Measurements from ENCODE around the gene TMEM253.

The TMEM253 gene

GRCh38 chr14:21071225-21072030 is 29.4 kb upstream of the TMEM253 start:
- DNase-seq (ENCODE audit: low spot score): peak; percentile 96

GRCh38 chr14:21072031-21072473 is 28.8 kb upstream of the TMEM253 start:
- DNase-seq (ENCODE audit: low spot score): no peak

- no peak for DNase-seq (ENCODE audit: low spot score)
Measured at GRCh38 chr14:21072781-21073339, 28.0 kb upstream of the TMEM253 start.

GRCh38 chr14:21073921-21074320 is 26.9 kb upstream of the TMEM253 start:
- no peak for DNase-seq (ENCODE audit: low spot score)

GRCh38 chr14:21074398-21075272 is 26.2 kb upstream of the TMEM253 start:
- no peak for DNase-seq (ENCODE audit: low spot score)

- DNase-seq (ENCODE audit: low spot score): no peak
Measured at GRCh38 chr14:21075719-21076437, 25.0 kb upstream of the TMEM253 start.

- no peak for DNase-seq (ENCODE audit: low spot score)
Measured at GRCh38 chr14:21077672-21078071, 23.2 kb upstream of the TMEM253 start.

GRCh38 chr14:21078287-21078686 is 22.6 kb upstream of the TMEM253 start:
- no peak for DNase-seq (ENCODE audit: low spot score)

- no peak for DNase-seq (ENCODE audit: low spot score)
Measured at GRCh38 chr14:21078726-21079125, 22.1 kb upstream of the TMEM253 start.

GRCh38 chr14:21081521-21082142 is 19.2 kb upstream of the TMEM253 start:
- peak; percentile 53 for DNase-seq (ENCODE audit: low spot score)

GRCh38 chr14:21083565-21084325 is 17.1 kb upstream of the TMEM253 start:
- peak; percentile 53 for DNase-seq (ENCODE audit: low spot score)

GRCh38 chr14:21084396-21084795 is 16.5 kb upstream of the TMEM253 start:
- no peak for DNase-seq (ENCODE audit: low spot score)

GRCh38 chr14:21084998-21085853 is 15.6 kb upstream of the TMEM253 start:
- no peak for DNase-seq (ENCODE audit: low spot score)

GRCh38 chr14:21086908-21087293 is 14.0 kb upstream of the TMEM253 start:
- no peak for DNase-seq (ENCODE audit: low spot score)

GRCh38 chr14:21087294-21088091 is 13.4 kb upstream of the TMEM253 start:
- peak; percentile 58 for DNase-seq (ENCODE audit: low spot score)

- no peak for DNase-seq (ENCODE audit: low spot score)
Measured at GRCh38 chr14:21088687-21089086, 12.2 kb upstream of the TMEM253 start.

GRCh38 chr14:21089271-21089670 is 11.6 kb upstream of the TMEM253 start:
- no peak for DNase-seq (ENCODE audit: low spot score)

- no peak for DNase-seq (ENCODE audit: low spot score)
Measured at GRCh38 chr14:21089877-21090193, 11.0 kb upstream of the TMEM253 start.

Data from left forelimb (tissue), 1 donor.